K562 (cell line): Measurements from ENCODE around the gene PHF5A. TPM values are rescaled to one million over a fixed set of nuclear protein-coding genes. Genes with fewer than 3 reads are reported as not detected.

Experiments
- BCL6 ChIP-seq: fragments of 250-450 bp; sonication (Bioruptor Pico); IDR thresholded peaks from 2 replicates; pipeline ENCODE4 v1.4.0; 2020
- BMI1 ChIP-seq: fragments of 150-350 bp; IDR thresholded peaks from 2 replicates; pipeline ENCODE4 v1.6.1; 2014; ENCODE audit warnings: low read length
- CHD4 ChIP-seq: fragments of 200-600 bp; sonication (generic); IDR thresholded peaks from 3 replicates; pipeline ENCODE4 v1.6.1; 2012; ENCODE audit warnings: low read depth, mild to moderate bottlenecking, mixed read lengths, low read length, inconsistent platforms; ENCODE audit not compliant: insufficient read depth, insufficient replicate concordance, poor library complexity, severe bottlenecking
- ELF2 ChIP-seq: fragments of 250-450 bp; sonication (Bioruptor Pico); IDR thresholded peaks from 2 replicates; pipeline ENCODE4 v1.5.0; 2021; ENCODE audit warnings: mild to moderate bottlenecking
- FOXA1 ChIP-seq: fragments of 450-650 bp; IDR thresholded peaks from 2 replicates; pipeline ENCODE4 v1.6.1; 2016; ENCODE audit warnings: mild to moderate bottlenecking, borderline replicate concordance
- GTF2A2 ChIP-seq: IDR thresholded peaks from 2 replicates; pipeline ENCODE4 v1.6.1; 2016; ENCODE audit warnings: mild to moderate bottlenecking, missing genetic modification characterization, missing compliant biosample characterization
- IFI16 ChIP-seq: fragments of 250-450 bp; sonication (Bioruptor Pico); IDR thresholded peaks from 2 replicates; pipeline ENCODE4 v2.1.2; 2022; ENCODE audit warnings: mild to moderate bottlenecking, inconsistent platforms
- KLF16 ChIP-seq: IDR thresholded peaks from 2 replicates; pipeline ENCODE4 v1.6.1; 2016; ENCODE audit warnings: antibody characterized with exemption
- LEF1 ChIP-seq: fragments of 450-650 bp; IDR thresholded peaks from 2 replicates; pipeline ENCODE4 v1.6.1; 2016; ENCODE audit warnings: mild to moderate bottlenecking
- NFE2 ChIP-seq: IDR thresholded peaks from 2 replicates; pipeline ENCODE4 v1.6.1; 2014; ENCODE audit warnings: antibody characterized with exemption, low read depth
- SMC3 ChIP-seq: conservative IDR thresholded peaks from 2 replicates; pipeline ENCODE4 v1.6.1; 2011; ENCODE audit warnings: low read depth, low read length, improper control_type of control experiment; ENCODE audit not compliant: insufficient read depth
- ZKSCAN3 ChIP-seq: fragments of 250-450 bp; sonication (Bioruptor Pico); IDR thresholded peaks from 2 replicates; pipeline ENCODE4 v1.4.0; 2020
- ZNF184 ChIP-seq: sonication (generic); formaldehyde crosslinking; IDR thresholded peaks from 2 replicates; pipeline ENCODE4 v1.5.0; 2020; ENCODE audit warnings: missing genetic modification reagents
- ZNF24 ChIP-seq: fragments of 450-650 bp; IDR thresholded peaks from 2 replicates; pipeline ENCODE4 v1.6.1; 2016
- ZNF324 ChIP-seq: fragments of 250-450 bp; sonication (Bioruptor Pico); IDR thresholded peaks from 2 replicates; pipeline ENCODE4 v1.4.0; 2020; ENCODE audit warnings: mild to moderate bottlenecking
- ZNF76 ChIP-seq: fragments of 250-450 bp; sonication (Bioruptor Pico); IDR thresholded peaks from 2 replicates; pipeline ENCODE4 v1.4.0; 2020; ENCODE audit warnings: mild to moderate bottlenecking, moderate library complexity, borderline replicate concordance
- polyA plus RNA-seq, 8 experiments: library from polyadenylated mRNA; depleted of rRNA in 4 of 8; stranded (reverse) in 5 of 8; unstranded in 3 of 8; fragments of >200 nt; fragmentation: Nextera tagmentation in 2 of 8; fragmentation: Illumina TruSeq in 1 of 8; extraction: Ambion mirVana in 2 of 8; extraction: Trizol in 1 of 8; gene quantifications; 2 replicates each; pipeline versions ENCODE4 v1.2.1 to v1.2.3, GENCODE V29; 2011 to 2014; ENCODE audit warnings: inconsistent platforms in 1 of 8, missing spikeins in 1 of 8
- total RNA-seq, 7 experiments: library from RNA; depleted of rRNA in 6 of 7; stranded (reverse); fragments of >200 nt in 6 of 7; fragmentation: Illumina TruSeq in 2 of 7; extraction: Trizol in 2 of 7; gene quantifications; 2 replicates each; pipeline versions ENCODE4 v1.2.1 to v1.2.3, GENCODE V29; 2011 to 2021; ENCODE audit warnings: low replicate concordance in 1 of 7
- TF ChIP-seq, protein P1 (sequence below): fragments of 250-450 bp; sonication (Bioruptor Pico); IDR thresholded peaks from 2 replicates; pipeline ENCODE4 v1.5.0; 2020; ENCODE audit warnings: mild to moderate bottlenecking
- TF ChIP-seq, protein P2 (sequence below): fragments of 250-450 bp; sonication (Bioruptor Pico); IDR thresholded peaks from 2 replicates; pipeline ENCODE4 v1.5.0; 2021; ENCODE audit warnings: mild to moderate bottlenecking, borderline replicate concordance
- TF ChIP-seq, protein P3 (sequence below): sonication (generic); formaldehyde crosslinking; IDR thresholded peaks from 2 replicates; pipeline ENCODE4 v1.9.0; 2022; ENCODE audit warnings: mild to moderate bottlenecking, missing genetic modification reagents
- TF ChIP-seq, protein P4 (sequence below), 2 experiments: fragments of 450-650 bp in 1 of 2; IDR thresholded peaks; 2 replicates each; pipeline ENCODE4 v1.6.1; 2011 to 2017; ENCODE audit warnings: low read depth in 2 of 2, antibody characterized with exemption in 1 of 2, borderline replicate concordance in 1 of 2, low read length in 1 of 2, mild to moderate bottlenecking in 1 of 2, mixed read lengths in 1 of 2; ENCODE audit not compliant: control insufficient read depth in 1 of 2

The PHF5A gene
- total and polyA plus RNA-seq, 9 of the 15 experiments (the other 6 are each of a cell fraction or from before 2014, with no cell fraction given): 14.2 to 144 (median 101) TPM

- no peak for TF ChIP-seq SMC3
- TF ChIP-seq BCL6 (CRISPR knock-in tag): no peak
- peak; percentile 34; the same call in 1 of the 2 replicates for TF ChIP-seq LEF1
- TF ChIP-seq NFE2: peak; percentile 13; the same call in 1 of the 2 replicates
- TF ChIP-seq, protein P1, sequence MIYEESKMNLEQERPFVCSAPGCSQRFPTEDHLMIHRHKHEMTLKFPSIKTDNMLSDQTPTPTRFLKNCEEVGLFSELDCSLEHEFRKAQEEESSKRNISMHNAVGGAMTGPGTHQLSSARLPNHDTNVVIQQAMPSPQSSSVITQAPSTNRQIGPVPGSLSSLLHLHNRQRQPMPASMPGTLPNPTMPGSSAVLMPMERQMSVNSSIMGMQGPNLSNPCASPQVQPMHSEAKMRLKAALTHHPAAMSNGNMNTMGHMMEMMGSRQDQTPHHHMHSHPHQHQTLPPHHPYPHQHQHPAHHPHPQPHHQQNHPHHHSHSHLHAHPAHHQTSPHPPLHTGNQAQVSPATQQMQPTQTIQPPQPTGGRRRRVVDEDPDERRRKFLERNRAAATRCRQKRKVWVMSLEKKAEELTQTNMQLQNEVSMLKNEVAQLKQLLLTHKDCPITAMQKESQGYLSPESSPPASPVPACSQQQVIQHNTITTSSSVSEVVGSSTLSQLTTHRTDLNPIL (CRISPR knock-in tag): no peak
- TF ChIP-seq KLF16: no peak
- peak; percentile 58; the same call in 1 of the 2 replicates for TF ChIP-seq ZNF24
- TF ChIP-seq, protein P2, sequence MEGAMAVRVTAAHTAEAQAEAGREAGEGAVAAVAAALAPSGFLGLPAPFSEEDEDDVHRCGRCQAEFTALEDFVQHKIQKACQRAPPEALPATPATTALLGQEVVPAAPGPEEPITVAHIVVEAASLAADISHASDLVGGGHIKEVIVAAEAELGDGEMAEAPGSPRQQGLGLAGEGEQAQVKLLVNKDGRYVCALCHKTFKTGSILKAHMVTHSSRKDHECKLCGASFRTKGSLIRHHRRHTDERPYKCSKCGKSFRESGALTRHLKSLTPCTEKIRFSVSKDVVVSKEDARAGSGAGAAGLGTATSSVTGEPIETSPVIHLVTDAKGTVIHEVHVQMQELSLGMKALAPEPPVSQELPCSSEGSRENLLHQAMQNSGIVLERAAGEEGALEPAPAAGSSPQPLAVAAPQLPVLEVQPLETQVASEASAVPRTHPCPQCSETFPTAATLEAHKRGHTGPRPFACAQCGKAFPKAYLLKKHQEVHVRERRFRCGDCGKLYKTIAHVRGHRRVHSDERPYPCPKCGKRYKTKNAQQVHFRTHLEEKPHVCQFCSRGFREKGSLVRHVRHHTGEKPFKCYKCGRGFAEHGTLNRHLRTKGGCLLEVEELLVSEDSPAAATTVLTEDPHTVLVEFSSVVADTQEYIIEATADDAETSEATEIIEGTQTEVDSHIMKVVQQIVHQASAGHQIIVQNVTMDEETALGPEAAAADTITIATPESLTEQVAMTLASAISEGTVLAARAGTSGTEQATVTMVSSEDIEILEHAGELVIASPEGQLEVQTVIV: no peak
- 0 out of 2 replicates have a peak, but pooled peaks have one; percentile 51 for TF ChIP-seq ZNF76 (CRISPR knock-in tag)
- TF ChIP-seq, protein P3, sequence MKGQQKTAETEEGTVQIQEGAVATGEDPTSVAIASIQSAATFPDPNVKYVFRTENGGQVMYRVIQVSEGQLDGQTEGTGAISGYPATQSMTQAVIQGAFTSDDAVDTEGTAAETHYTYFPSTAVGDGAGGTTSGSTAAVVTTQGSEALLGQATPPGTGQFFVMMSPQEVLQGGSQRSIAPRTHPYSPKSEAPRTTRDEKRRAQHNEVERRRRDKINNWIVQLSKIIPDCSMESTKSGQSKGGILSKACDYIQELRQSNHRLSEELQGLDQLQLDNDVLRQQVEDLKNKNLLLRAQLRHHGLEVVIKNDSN (CRISPR knock-in tag): no peak; the same call in 1 of the 2 replicates
- no peak for TF ChIP-seq GTF2A2 (tag)
- no peak for TF ChIP-seq CHD4
- TF ChIP-seq ZNF324 (CRISPR knock-in tag): no peak
- no peak for TF ChIP-seq ELF2 (CRISPR knock-in tag)
- TF ChIP-seq, protein P4, sequence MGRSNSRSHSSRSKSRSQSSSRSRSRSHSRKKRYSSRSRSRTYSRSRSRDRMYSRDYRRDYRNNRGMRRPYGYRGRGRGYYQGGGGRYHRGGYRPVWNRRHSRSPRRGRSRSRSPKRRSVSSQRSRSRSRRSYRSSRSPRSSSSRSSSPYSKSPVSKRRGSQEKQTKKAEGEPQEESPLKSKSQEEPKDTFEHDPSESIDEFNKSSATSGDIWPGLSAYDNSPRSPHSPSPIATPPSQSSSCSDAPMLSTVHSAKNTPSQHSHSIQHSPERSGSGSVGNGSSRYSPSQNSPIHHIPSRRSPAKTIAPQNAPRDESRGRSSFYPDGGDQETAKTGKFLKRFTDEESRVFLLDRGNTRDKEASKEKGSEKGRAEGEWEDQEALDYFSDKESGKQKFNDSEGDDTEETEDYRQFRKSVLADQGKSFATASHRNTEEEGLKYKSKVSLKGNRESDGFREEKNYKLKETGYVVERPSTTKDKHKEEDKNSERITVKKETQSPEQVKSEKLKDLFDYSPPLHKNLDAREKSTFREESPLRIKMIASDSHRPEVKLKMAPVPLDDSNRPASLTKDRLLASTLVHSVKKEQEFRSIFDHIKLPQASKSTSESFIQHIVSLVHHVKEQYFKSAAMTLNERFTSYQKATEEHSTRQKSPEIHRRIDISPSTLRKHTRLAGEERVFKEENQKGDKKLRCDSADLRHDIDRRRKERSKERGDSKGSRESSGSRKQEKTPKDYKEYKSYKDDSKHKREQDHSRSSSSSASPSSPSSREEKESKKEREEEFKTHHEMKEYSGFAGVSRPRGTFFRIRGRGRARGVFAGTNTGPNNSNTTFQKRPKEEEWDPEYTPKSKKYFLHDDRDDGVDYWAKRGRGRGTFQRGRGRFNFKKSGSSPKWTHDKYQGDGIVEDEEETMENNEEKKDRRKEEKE (IDR thresholded peaks at IDR 0.05; ENCODE audit: borderline replicate concordance in 1 of 2, control insufficient read depth in 1 of 2, low read depth in 2 of 2, low read length in 1 of 2): no peak
- no peak for TF ChIP-seq IFI16 (CRISPR knock-in tag)
- no peak for TF ChIP-seq FOXA1
- 0 out of 2 replicates have a peak, but pooled peaks have one; percentile 20 for TF ChIP-seq BMI1
- TF ChIP-seq ZKSCAN3 (CRISPR knock-in tag): no peak
- no peak for TF ChIP-seq ZNF184
These were observed 21.7 kb downstream of the PHF5A start, which contains the start of gene TOB2 (continued) for GRCh38 chr22:41446639-41447434.
